Measurements from ENCODE around the gene AP3S2. TPM values are rescaled to one million over a fixed set of nuclear protein-coding genes. Genes with fewer than 3 reads are reported as not detected.

AP3S2 gene
- total RNA-seq, 1 experiment from 2014 or later: 35.7 TPM

DNA sequence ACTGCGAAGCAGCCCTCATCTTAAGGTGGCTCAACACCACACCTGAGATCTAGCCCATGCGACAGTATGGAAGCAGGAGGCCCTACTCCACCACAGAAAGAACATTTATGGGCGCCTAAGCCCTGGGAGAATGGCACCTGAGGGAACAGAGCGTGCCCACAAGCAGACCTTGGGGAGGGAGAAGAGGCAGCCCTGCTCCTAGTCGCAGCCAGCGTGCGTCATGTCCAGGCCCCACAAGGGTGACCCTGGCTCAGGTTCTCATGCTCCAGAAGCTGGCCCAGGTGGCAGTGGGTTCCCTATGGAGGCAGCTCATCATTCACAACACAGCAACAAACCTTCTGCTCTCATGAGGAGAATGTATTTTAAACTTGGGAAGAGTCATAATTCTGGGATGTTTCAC lies 59.8 kb downstream of the AP3S2 start (continued):
- TF ChIP-seq, protein P1, sequence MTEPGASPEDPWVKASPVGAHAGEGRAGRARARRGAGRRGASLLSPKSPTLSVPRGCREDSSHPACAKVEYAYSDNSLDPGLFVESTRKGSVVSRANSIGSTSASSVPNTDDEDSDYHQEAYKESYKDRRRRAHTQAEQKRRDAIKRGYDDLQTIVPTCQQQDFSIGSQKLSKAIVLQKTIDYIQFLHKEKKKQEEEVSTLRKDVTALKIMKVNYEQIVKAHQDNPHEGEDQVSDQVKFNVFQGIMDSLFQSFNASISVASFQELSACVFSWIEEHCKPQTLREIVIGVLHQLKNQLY (CRISPR knock-in tag; IDR thresholded peaks at IDR 0.05): no peak
- TF ChIP-seq, protein P2, sequence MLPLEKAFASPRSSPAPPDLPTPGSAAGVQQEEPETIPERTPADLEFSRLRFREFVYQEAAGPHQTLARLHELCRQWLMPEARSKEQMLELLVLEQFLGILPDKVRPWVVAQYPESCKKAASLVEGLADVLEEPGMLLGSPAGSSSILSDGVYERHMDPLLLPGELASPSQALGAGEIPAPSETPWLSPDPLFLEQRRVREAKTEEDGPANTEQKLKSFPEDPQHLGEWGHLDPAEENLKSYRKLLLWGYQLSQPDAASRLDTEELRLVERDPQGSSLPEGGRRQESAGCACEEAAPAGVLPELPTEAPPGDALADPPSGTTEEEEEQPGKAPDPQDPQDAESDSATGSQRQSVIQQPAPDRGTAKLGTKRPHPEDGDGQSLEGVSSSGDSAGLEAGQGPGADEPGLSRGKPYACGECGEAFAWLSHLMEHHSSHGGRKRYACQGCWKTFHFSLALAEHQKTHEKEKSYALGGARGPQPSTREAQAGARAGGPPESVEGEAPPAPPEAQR (CRISPR knock-in tag; IDR thresholded peaks at IDR 0.05): no peak
- TF ChIP-seq, protein P3, sequence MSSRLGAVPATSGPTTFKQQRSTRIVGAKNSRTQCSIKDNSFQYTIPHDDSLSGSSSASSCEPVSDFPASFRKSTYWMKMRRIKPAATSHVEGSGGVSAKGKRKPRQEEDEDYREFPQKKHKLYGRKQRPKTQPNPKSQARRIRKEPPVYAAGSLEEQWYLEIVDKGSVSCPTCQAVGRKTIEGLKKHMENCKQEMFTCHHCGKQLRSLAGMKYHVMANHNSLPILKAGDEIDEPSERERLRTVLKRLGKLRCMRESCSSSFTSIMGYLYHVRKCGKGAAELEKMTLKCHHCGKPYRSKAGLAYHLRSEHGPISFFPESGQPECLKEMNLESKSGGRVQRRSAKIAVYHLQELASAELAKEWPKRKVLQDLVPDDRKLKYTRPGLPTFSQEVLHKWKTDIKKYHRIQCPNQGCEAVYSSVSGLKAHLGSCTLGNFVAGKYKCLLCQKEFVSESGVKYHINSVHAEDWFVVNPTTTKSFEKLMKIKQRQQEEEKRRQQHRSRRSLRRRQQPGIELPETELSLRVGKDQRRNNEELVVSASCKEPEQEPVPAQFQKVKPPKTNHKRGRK (CRISPR knock-in tag; IDR thresholded peaks at IDR 0.05; ENCODE audit: borderline replicate concordance): no peak
- TF ChIP-seq SOX15 (CRISPR knock-in tag; IDR thresholded peaks at IDR 0.05) (no peak), GTF2I (CRISPR knock-in tag; conservative IDR thresholded peaks at IDR 0.05) (no peak), OVOL2 (CRISPR knock-in tag; IDR thresholded peaks at IDR 0.05; ENCODE audit: borderline replicate concordance) (no peak), TEAD4 (CRISPR knock-in tag; IDR thresholded peaks at IDR 0.05) (no peak), ATF1 (CRISPR knock-in tag; IDR thresholded peaks at IDR 0.05) (no peak), GRHL2 (CRISPR knock-in tag; IDR thresholded peaks at IDR 0.05; ENCODE audit: insufficient replicate concordance, severe bottlenecking) (no peak), TEAD1 (CRISPR knock-in tag; IDR thresholded peaks at IDR 0.05) (no peak), NR3C1 (CRISPR knock-in tag; conservative IDR thresholded peaks at IDR 0.05; ENCODE audit: low read depth) (no peak)
- TF ChIP-seq, protein P4, sequence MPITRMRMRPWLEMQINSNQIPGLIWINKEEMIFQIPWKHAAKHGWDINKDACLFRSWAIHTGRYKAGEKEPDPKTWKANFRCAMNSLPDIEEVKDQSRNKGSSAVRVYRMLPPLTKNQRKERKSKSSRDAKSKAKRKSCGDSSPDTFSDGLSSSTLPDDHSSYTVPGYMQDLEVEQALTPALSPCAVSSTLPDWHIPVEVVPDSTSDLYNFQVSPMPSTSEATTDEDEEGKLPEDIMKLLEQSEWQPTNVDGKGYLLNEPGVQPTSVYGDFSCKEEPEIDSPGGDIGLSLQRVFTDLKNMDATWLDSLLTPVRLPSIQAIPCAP (CRISPR knock-in tag; IDR thresholded peaks at IDR 0.05): no peak
- TF ChIP-seq, protein P5, sequence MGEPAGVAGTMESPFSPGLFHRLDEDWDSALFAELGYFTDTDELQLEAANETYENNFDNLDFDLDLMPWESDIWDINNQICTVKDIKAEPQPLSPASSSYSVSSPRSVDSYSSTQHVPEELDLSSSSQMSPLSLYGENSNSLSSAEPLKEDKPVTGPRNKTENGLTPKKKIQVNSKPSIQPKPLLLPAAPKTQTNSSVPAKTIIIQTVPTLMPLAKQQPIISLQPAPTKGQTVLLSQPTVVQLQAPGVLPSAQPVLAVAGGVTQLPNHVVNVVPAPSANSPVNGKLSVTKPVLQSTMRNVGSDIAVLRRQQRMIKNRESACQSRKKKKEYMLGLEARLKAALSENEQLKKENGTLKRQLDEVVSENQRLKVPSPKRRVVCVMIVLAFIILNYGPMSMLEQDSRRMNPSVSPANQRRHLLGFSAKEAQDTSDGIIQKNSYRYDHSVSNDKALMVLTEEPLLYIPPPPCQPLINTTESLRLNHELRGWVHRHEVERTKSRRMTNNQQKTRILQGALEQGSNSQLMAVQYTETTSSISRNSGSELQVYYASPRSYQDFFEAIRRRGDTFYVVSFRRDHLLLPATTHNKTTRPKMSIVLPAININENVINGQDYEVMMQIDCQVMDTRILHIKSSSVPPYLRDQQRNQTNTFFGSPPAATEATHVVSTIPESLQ (CRISPR knock-in tag; IDR thresholded peaks at IDR 0.05): no peak

DNA sequence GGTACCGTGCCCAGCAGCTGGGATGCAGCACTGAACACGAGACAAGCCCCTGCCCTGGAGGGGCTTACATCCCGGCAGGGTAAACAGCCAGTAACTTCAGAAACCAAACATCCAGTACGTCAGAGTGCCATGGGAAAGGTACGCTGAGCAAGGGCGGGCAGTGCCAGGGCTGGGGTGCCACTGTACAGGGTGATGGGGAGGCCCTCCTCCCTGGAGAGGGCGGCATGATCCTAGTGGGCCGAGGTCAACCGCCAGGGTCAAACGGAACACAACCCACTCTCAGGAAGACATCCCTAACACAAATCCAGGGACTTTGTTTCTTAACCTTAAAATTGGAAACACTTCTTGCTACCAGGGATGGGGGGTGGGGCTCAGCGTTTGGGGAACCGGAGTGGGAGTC lies 63.2 kb downstream of the AP3S2 start:
- Mint-ChIP-seq H3K4me1 (peaks cover 7% of the 10 kb centered on the region), H3K9me3 (no peaks in the 10 kb centered on the region), H3K4me3 (no peak overlapping the region), H3K36me3 (peaks cover 21% of the 10 kb centered on the region), H3K27ac (no peak overlapping the region), H3K27me3 (ENCODE audit: low read depth) (no peaks in the 10 kb centered on the region)
- ChIA-PET CTCF (no interaction called here), POLR2A (no interaction called here)
- DNase-seq (ENCODE audit: low spot score) (no peak), ATAC-seq (no peak)
- TF ChIP-seq NR3C1 (CRISPR knock-in tag; conservative IDR thresholded peaks at IDR 0.05; ENCODE audit: low read depth): no peak
- TF ChIP-seq SP1 (CRISPR knock-in tag; conservative IDR thresholded peaks at IDR 0.05): no peak
- TF ChIP-seq PRRX2 (CRISPR knock-in tag; IDR thresholded peaks at IDR 0.05): no peak
- no peak for TF ChIP-seq ZNF396 (CRISPR knock-in tag; IDR thresholded peaks at IDR 0.05; ENCODE audit: borderline replicate concordance)
- TF ChIP-seq, protein P6, sequence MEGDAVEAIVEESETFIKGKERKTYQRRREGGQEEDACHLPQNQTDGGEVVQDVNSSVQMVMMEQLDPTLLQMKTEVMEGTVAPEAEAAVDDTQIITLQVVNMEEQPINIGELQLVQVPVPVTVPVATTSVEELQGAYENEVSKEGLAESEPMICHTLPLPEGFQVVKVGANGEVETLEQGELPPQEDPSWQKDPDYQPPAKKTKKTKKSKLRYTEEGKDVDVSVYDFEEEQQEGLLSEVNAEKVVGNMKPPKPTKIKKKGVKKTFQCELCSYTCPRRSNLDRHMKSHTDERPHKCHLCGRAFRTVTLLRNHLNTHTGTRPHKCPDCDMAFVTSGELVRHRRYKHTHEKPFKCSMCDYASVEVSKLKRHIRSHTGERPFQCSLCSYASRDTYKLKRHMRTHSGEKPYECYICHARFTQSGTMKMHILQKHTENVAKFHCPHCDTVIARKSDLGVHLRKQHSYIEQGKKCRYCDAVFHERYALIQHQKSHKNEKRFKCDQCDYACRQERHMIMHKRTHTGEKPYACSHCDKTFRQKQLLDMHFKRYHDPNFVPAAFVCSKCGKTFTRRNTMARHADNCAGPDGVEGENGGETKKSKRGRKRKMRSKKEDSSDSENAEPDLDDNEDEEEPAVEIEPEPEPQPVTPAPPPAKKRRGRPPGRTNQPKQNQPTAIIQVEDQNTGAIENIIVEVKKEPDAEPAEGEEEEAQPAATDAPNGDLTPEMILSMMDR (IDR thresholded peaks at IDR 0.05): no peak
- TF ChIP-seq, protein P7, sequence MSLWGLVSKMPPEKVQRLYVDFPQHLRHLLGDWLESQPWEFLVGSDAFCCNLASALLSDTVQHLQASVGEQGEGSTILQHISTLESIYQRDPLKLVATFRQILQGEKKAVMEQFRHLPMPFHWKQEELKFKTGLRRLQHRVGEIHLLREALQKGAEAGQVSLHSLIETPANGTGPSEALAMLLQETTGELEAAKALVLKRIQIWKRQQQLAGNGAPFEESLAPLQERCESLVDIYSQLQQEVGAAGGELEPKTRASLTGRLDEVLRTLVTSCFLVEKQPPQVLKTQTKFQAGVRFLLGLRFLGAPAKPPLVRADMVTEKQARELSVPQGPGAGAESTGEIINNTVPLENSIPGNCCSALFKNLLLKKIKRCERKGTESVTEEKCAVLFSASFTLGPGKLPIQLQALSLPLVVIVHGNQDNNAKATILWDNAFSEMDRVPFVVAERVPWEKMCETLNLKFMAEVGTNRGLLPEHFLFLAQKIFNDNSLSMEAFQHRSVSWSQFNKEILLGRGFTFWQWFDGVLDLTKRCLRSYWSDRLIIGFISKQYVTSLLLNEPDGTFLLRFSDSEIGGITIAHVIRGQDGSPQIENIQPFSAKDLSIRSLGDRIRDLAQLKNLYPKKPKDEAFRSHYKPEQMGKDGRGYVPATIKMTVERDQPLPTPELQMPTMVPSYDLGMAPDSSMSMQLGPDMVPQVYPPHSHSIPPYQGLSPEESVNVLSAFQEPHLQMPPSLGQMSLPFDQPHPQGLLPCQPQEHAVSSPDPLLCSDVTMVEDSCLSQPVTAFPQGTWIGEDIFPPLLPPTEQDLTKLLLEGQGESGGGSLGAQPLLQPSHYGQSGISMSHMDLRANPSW (CRISPR knock-in tag; conservative IDR thresholded peaks at IDR 0.05; ENCODE audit: low read depth): no peak
- no peak for TF ChIP-seq RORB (CRISPR knock-in tag; IDR thresholded peaks at IDR 0.05)
- no peak for TF ChIP-seq TP53 (CRISPR knock-in tag; IDR thresholded peaks at IDR 0.05)
- TF ChIP-seq NR2C2 (CRISPR knock-in tag; IDR thresholded peaks at IDR 0.05): no peak
- TF ChIP-seq, protein P8, sequence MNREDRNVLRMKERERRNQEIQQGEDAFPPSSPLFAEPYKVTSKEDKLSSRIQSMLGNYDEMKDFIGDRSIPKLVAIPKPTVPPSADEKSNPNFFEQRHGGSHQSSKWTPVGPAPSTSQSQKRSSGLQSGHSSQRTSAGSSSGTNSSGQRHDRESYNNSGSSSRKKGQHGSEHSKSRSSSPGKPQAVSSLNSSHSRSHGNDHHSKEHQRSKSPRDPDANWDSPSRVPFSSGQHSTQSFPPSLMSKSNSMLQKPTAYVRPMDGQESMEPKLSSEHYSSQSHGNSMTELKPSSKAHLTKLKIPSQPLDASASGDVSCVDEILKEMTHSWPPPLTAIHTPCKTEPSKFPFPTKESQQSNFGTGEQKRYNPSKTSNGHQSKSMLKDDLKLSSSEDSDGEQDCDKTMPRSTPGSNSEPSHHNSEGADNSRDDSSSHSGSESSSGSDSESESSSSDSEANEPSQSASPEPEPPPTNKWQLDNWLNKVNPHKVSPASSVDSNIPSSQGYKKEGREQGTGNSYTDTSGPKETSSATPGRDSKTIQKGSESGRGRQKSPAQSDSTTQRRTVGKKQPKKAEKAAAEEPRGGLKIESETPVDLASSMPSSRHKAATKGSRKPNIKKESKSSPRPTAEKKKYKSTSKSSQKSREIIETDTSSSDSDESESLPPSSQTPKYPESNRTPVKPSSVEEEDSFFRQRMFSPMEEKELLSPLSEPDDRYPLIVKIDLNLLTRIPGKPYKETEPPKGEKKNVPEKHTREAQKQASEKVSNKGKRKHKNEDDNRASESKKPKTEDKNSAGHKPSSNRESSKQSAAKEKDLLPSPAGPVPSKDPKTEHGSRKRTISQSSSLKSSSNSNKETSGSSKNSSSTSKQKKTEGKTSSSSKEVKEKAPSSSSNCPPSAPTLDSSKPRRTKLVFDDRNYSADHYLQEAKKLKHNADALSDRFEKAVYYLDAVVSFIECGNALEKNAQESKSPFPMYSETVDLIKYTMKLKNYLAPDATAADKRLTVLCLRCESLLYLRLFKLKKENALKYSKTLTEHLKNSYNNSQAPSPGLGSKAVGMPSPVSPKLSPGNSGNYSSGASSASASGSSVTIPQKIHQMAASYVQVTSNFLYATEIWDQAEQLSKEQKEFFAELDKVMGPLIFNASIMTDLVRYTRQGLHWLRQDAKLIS (CRISPR knock-in tag; IDR thresholded peaks at IDR 0.05; ENCODE audit: borderline replicate concordance): no peak
- TF ChIP-seq ZNF671 (CRISPR knock-in tag; IDR thresholded peaks at IDR 0.05): no peak
- no peak for TF ChIP-seq NFATC4 (CRISPR knock-in tag; IDR thresholded peaks at IDR 0.05)
